Activated T-cell treated with anti-CD3 and anti-CD28 coated beads for 4 hours (primary cell): ENCODE measurements around the gene PPM1J.
"Not testable (repeated sequence)": the region's sequence is repeated elsewhere in the genome, so short reads cannot be mapped to it uniquely, and the experiment has no call there.

Source experiments
- DNase-seq: peaks from one replicate; pipeline ENCODE4 v3.0.0-alpha.2; 2020

PPM1J gene

GRCh38 chr1:112715264-112716053 lies at the start of gene PPM1J:
Gene PPM1J, minus strand, starts transcription at chr1:112715332. Its CDS starts 31 bp downstream, at chr1:112715301.
- DNase-seq, result peak; percentile 97

- no peak for DNase-seq
These were observed 47.7 kb upstream of the PPM1J start for GRCh38 chr1:112762541-112763500.

- no peak for DNase-seq
These were observed 46.8 kb upstream of the PPM1J start for GRCh38 chr1:112761714-112762480.

- no peak for DNase-seq
These were observed 44.1 kb upstream of the PPM1J start for GRCh38 chr1:112759228-112759627.

- no peak for DNase-seq
These were observed 39.0 kb upstream of the PPM1J start for GRCh38 chr1:112754116-112754628.

- no peak for DNase-seq
These were observed 33.3 kb upstream of the PPM1J start for GRCh38 chr1:112748396-112748795.

- DNase-seq, result no peak
These were observed 29.0 kb upstream of the PPM1J start for GRCh38 chr1:112744009-112744578.

- DNase-seq, result no peak
These were observed 28.3 kb upstream of the PPM1J start for GRCh38 chr1:112743174-112744008.

GRCh38 chr1:112737573-112737972 lies 22.4 kb upstream of the PPM1J start:
- no peak for DNase-seq

GRCh38 chr1:112735752-112736151 lies 20.6 kb upstream of the PPM1J start:
- no peak for DNase-seq

GRCh38 chr1:112731451-112731850 lies 16.3 kb upstream of the PPM1J start:
- no peak for DNase-seq

- no peak for DNase-seq
These were observed 14.8 kb upstream of the PPM1J start for GRCh38 chr1:112729909-112730308.

- not testable (repeated sequence) for DNase-seq
These were observed 13.9 kb upstream of the PPM1J start for GRCh38 chr1:112729011-112729410.

GRCh38 chr1:112728306-112728971 lies 13.3 kb upstream of the PPM1J start:
- DNase-seq, result not testable (repeated sequence)

- DNase-seq, result no peak
These were observed 12.6 kb upstream of the PPM1J start for GRCh38 chr1:112727716-112728115.

GRCh38 chr1:112724240-112724639 lies 9.1 kb upstream of the PPM1J start:
- DNase-seq, result not testable (repeated sequence)

GRCh38 chr1:112723511-112723839 lies 8.3 kb upstream of the PPM1J start:
- no peak for DNase-seq

- no peak for DNase-seq
These were observed 7.7 kb upstream of the PPM1J start for GRCh38 chr1:112722601-112723510.

GRCh38 chr1:112721966-112722524 lies 6.9 kb upstream of the PPM1J start:
- DNase-seq, result no peak
